Measurements from ENCODE around the gene ZNF777. TPM values are rescaled to one million over a fixed set of nuclear protein-coding genes. Genes with fewer than 3 reads are reported as not detected.

The ZNF777 gene
- polyA plus RNA-seq, 2 of the 4 experiments (the other 2 are of a cell fraction), result 5.4 to 10.5 TPM

- POLR2A ChIA-PET, result interaction anchor here (0.6 kb wide), 1 partner anchor 15 kb away, joined by 3 read pairs; no protein-coding TSS in a partner anchor
- DNase-seq (ENCODE audit: low read depth in 1 of 2, low spot score in 1 of 2) (no peak), FAIRE-seq (no peak), ATAC-seq (no peak)
- 84% methylated on average over 11 of the region's 11 CpGs for WGBS (ENCODE audit: missing lambda C conversion rate)
- H3K4me2 ChIP-seq, result no peak overlapping the region
- H3K9me3 ChIP-seq, result no peaks in the 10 kb centered on the region
- no peak overlapping the region for H3K27ac ChIP-seq
- peaks cover 12% of the 10 kb centered on the region for H3K4me1 ChIP-seq
- CTCF ChIA-PET, result interaction anchor here (1.0 kb wide), 1 partner anchor 146 kb away, joined by 3 read pairs; no protein-coding TSS in a partner anchor
- H3K4me3 ChIP-seq, result no peak overlapping the region
- TF ChIP-seq CHD4 (IDR thresholded peaks at IDR 0.05; ENCODE audit: borderline replicate concordance) (no peak), BCL3 (IDR thresholded peaks at IDR 0.05) (no peak), CEBPB (IDR thresholded peaks at IDR 0.05) (no peak)
Measured at GRCh38 chr7:149456506-149457421, 4.1 kb downstream of the ZNF777 start.

DNA sequence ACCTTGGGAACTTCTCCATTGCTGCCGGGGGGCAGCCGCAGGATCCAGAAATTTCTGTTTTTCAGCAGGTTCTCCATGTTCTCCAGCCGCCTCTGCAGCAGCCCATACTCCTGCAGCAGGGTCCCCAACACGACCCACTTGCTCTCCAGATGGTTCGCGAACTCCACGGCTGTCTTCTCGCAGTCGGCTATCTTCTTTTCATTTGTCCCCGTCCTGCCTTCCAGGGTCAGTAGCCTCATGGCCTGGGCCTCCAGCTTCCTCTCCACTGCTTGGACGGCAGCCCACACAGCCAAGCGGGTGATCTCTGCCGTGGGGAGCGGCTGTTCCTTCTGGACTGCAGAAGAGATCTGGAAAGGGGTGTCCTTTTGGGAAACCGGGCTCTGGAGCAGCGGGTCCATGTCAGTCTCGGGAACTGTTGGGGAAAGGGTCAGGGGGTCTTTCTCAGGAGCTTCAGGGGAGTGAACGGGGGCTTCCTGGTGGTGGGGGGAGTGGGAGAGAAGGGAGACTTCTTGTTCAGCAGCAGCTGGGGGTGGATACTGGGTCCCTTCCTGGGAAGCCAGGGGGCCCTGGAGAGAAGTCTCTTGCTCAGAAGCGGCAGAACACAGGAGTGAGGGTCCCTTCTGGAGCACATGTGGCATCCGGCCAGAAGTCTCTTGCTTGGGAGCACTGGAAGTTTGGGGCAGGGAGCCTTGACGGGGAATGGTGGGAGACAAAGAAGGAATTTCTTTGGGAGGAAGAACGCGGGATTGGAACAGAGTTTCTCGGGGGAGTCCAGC, 5.5 kb downstream of the ZNF777 start:
- H3K9me3 ChIP-seq, result no peaks in the 10 kb centered on the region
- no peak overlapping the region for H3K4me3 ChIP-seq
- FAIRE-seq, result no peak
- ChIA-PET POLR2A (no interaction called here), CTCF (interaction anchor here (1.1 kb wide), 1 partner anchor 33 kb away, joined by 4 read pairs; no protein-coding TSS in a partner anchor)
- H3K4me1 ChIP-seq, result peaks cover 12% of the 10 kb centered on the region
- no peak overlapping the region for H3K27ac ChIP-seq
- DNase-seq (ENCODE audit: low read depth in 1 of 2, low spot score in 1 of 2), result no peak
- 93% methylated on average over 18 of the region's 24 CpGs for WGBS (ENCODE audit: missing lambda C conversion rate)
- no peak for ATAC-seq
- H3K4me2 ChIP-seq, result no peak overlapping the region
- TF ChIP-seq, protein P1, sequence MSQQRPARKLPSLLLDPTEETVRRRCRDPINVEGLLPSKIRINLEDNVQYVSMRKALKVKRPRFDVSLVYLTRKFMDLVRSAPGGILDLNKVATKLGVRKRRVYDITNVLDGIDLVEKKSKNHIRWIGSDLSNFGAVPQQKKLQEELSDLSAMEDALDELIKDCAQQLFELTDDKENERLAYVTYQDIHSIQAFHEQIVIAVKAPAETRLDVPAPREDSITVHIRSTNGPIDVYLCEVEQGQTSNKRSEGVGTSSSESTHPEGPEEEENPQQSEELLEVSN (IDR thresholded peaks at IDR 0.05; ENCODE audit: borderline replicate concordance, low read depth), result no peak
- TF ChIP-seq, protein P2, sequence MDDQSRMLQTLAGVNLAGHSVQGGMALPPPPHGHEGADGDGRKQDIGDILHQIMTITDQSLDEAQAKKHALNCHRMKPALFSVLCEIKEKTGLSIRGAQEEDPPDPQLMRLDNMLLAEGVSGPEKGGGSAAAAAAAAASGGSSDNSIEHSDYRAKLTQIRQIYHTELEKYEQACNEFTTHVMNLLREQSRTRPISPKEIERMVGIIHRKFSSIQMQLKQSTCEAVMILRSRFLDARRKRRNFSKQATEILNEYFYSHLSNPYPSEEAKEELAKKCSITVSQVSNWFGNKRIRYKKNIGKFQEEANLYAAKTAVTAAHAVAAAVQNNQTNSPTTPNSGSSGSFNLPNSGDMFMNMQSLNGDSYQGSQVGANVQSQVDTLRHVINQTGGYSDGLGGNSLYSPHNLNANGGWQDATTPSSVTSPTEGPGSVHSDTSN (IDR thresholded peaks at IDR 0.05), result no peak
- TF ChIP-seq REST (IDR thresholded peaks at IDR 0.05) (no peak), HEYL (CRISPR knock-in tag; IDR thresholded peaks at IDR 0.05) (no peak), RARB (CRISPR knock-in tag; IDR thresholded peaks at IDR 0.05) (no peak), TP53 (CRISPR knock-in tag; IDR thresholded peaks at IDR 0.05) (no peak), EHMT2 (IDR thresholded peaks at IDR 0.05; ENCODE audit: low read depth) (no peak), CHD2 (IDR thresholded peaks at IDR 0.05; ENCODE audit: low read length, partially characterized antibody) (no peak), CBX2 (IDR thresholded peaks at IDR 0.05; ENCODE audit: borderline replicate concordance, low read depth) (no peak), FOSB (CRISPR knock-in tag; IDR thresholded peaks at IDR 0.05) (no peak), CBX8 (IDR thresholded peaks at IDR 0.05) (no peak), NFE2L2 (conservative IDR thresholded peaks at IDR 0.05; ENCODE audit: low read length) (no peak), FOSL2 (IDR thresholded peaks at IDR 0.05) (no peak), FOSL2 (CRISPR knock-in tag; IDR thresholded peaks at IDR 0.05) (no peak), ZNF302 (CRISPR knock-in tag; IDR thresholded peaks at IDR 0.05) (no peak), CEBPB (IDR thresholded peaks at IDR 0.05) (no peak), MYC (IDR thresholded peaks at IDR 0.05; ENCODE audit: borderline replicate concordance, low read length) (no peak)
